DOHH2 (cell line): ENCODE results near the gene OLFM1.

Source experiments
- H3F3A ChIP-seq: fragments of 200-600 bp; sonication (generic), shearing (Covaris generic); 2 replicates; pipeline ENCODE4 v1.6.0; 2016; ENCODE audit warnings: antibody characterized with exemption, mild to moderate bottlenecking; ENCODE audit not compliant: control insufficient read depth, insufficient read depth
- H3K27ac ChIP-seq: fragments of 200-600 bp; sonication (generic); 2 replicates; pipeline ENCODE4 v1.5.1; 2014; ENCODE audit warnings: low read depth, mild to moderate bottlenecking, low read length, moderate library complexity
- H3K27me3 ChIP-seq: fragments of 200-600 bp; sonication (generic); 2 replicates; pipeline ENCODE4 v1.6.1; 2014; ENCODE audit warnings: mild to moderate bottlenecking, low read length, mixed read lengths; ENCODE audit not compliant: control insufficient read depth
- H3K36me3 ChIP-seq: fragments of 200-600 bp; sonication (generic); 2 replicates; pipeline ENCODE4 v1.6.1; 2014; ENCODE audit warnings: mild to moderate bottlenecking, low read length, moderate library complexity, mixed read lengths; ENCODE audit not compliant: control insufficient read depth
- H3K4me1 ChIP-seq: fragments of 200-600 bp; sonication (generic); 2 replicates; pipeline ENCODE4 v1.6.1; 2014; ENCODE audit warnings: mild to moderate bottlenecking, low read length, mixed read lengths; ENCODE audit not compliant: control insufficient read depth
- H3K4me2 ChIP-seq: fragments of 200-600 bp; sonication (generic); 2 replicates; pipeline ENCODE4 v1.6.0; 2014; ENCODE audit warnings: mild to moderate bottlenecking, low read length, moderate library complexity
- H3K4me3 ChIP-seq: fragments of 200-600 bp; sonication (generic); 2 replicates; pipeline ENCODE4 v1.5.1; 2014; ENCODE audit warnings: mild to moderate bottlenecking, low read length, mixed read lengths
- H3K79me2 ChIP-seq: fragments of 200-600 bp; sonication (generic); 2 replicates; pipeline ENCODE4 v1.6.1; 2014; ENCODE audit warnings: mild to moderate bottlenecking, low read length, mixed read lengths; ENCODE audit not compliant: control insufficient read depth
- H3K9me2 ChIP-seq: fragments of 200-600 bp; sonication (generic); replicated peaks from 2 replicates; pipeline ENCODE4 v1.6.1; 2014; ENCODE audit warnings: mild to moderate bottlenecking, low read length, mixed read lengths; ENCODE audit not compliant: control insufficient read depth
- H3K9me3 ChIP-seq: fragments of 200-600 bp; sonication (generic); 2 replicates; pipeline ENCODE4 v1.6.1; 2014; ENCODE audit warnings: antibody characterized with exemption, low read length, mixed read lengths; ENCODE audit not compliant: control insufficient read depth, insufficient read depth
- H4K20me1 ChIP-seq: fragments of 200-600 bp; sonication (generic); 2 replicates; pipeline ENCODE4 v1.6.0; 2014; ENCODE audit warnings: low read depth, mild to moderate bottlenecking, antibody characterized with exemption, low read length, moderate library complexity; ENCODE audit not compliant: control insufficient read depth, insufficient read depth
- CTCF ChIP-seq: fragments of 200-600 bp; sonication (generic); IDR thresholded peaks from one replicate; pipeline ENCODE4 v1.5.1; 2014; ENCODE audit warnings: antibody characterized with exemption, mild to moderate bottlenecking, low read depth, low read length; ENCODE audit not compliant: poor library complexity, severe bottlenecking
- EZH2phosphoT487 ChIP-seq: fragments of 200-600 bp; sonication (generic); IDR thresholded peaks from 2 replicates; pipeline ENCODE4 v1.6.1; 2017; ENCODE audit warnings: borderline replicate concordance, mild to moderate bottlenecking, antibody characterized with exemption, low read length, moderate library complexity, mixed read lengths

Gene OLFM1

GRCh38 chr9:135077497-135078200 is 9.8 kb upstream of the OLFM1 start:
- TF ChIP-seq CTCF (no peak), EZH2phosphoT487 (no peak)
- no peaks in the 10 kb centered on the region for H3K9me3 ChIP-seq
- no peaks in the 10 kb centered on the region for H3K36me3 ChIP-seq
- H3K9me2 ChIP-seq, result no peaks in the 10 kb centered on the region
- no peak overlapping the region for H3K27ac ChIP-seq
- H3K4me3 ChIP-seq, result no peak overlapping the region
- no peaks in the 10 kb centered on the region for H4K20me1 ChIP-seq
- H3K27me3 ChIP-seq, result no peaks in the 10 kb centered on the region
- no peaks in the 10 kb centered on the region for H3K4me1 ChIP-seq
- no peaks in the 10 kb centered on the region for H3F3A ChIP-seq
- H3K4me2 ChIP-seq, result no peak overlapping the region
- H3K79me2 ChIP-seq, result no peaks in the 10 kb centered on the region

GRCh38 chr9:135078361-135078821 is 9.1 kb upstream of the OLFM1 start:
- H3K27me3 ChIP-seq, result no peaks in the 10 kb centered on the region
- no peak overlapping the region for H3K4me2 ChIP-seq
- TF ChIP-seq EZH2phosphoT487 (no peak), CTCF (no peak)

GRCh38 chr9:135079018-135079417 is 8.4 kb upstream of the OLFM1 start:
- TF ChIP-seq CTCF (no peak), EZH2phosphoT487 (no peak)
- Histone ChIP-seq H3F3A (no peaks in the 10 kb centered on the region), H3K79me2 (no peaks in the 10 kb centered on the region), H3K36me3 (no peaks in the 10 kb centered on the region), H4K20me1 (no peaks in the 10 kb centered on the region), H3K9me2 (no peaks in the 10 kb centered on the region), H3K27ac (no peak overlapping the region), H3K4me1 (no peaks in the 10 kb centered on the region), H3K4me2 (no peak overlapping the region), H3K27me3 (no peaks in the 10 kb centered on the region), H3K9me3 (no peaks in the 10 kb centered on the region), H3K4me3 (no peak overlapping the region)

More at GRCh38 chr9:135078361-135078821, 9.1 kb upstream of the OLFM1 start:
- Histone ChIP-seq H3K36me3 (no peaks in the 10 kb centered on the region), H3K9me3 (no peaks in the 10 kb centered on the region), H3F3A (no peaks in the 10 kb centered on the region), H3K4me3 (no peak overlapping the region), H3K9me2 (no peaks in the 10 kb centered on the region), H3K79me2 (no peaks in the 10 kb centered on the region), H4K20me1 (no peaks in the 10 kb centered on the region), H3K4me1 (no peaks in the 10 kb centered on the region), H3K27ac (no peak overlapping the region)
